ENCODE results near the gene TXNDC8. TPM values are rescaled to one million over a fixed set of nuclear protein-coding genes. Genes with fewer than 3 reads are reported as not detected.

TXNDC8 gene
- total RNA-seq, 6 donors from 2014 or later: not detected

GRCh38 chr9:110338143-110338542, 480 bp upstream of the TXNDC8 start:
- Histone ChIP-seq H3K27me3 (no peaks in the 10 kb centered on the region), H3K9me3 (no peaks in the 10 kb centered on the region), H3K27ac (no peak overlapping the region), H3K36me3 (no peaks in the 10 kb centered on the region), H3K4me3 (no peak overlapping the region), H3K4me1 (no peaks in the 10 kb centered on the region)
- TF ChIP-seq POLR2AphosphoS5 (IDR thresholded peaks at IDR 0.05) (no peak), POLR2A (IDR thresholded peaks at IDR 0.05) (no peak), EP300 (IDR thresholded peaks at IDR 0.05) (no peak), CTCF (IDR thresholded peaks at IDR 0.05) (no peak)
- WGBS, 2 donors: 83 to 90% methylated on average over 1 of the region's 1 CpG
- no peak for DNase-seq
- no peak for ATAC-seq (ENCODE audit: low FRiP score in 2 of 2)

- Histone ChIP-seq H3K27me3 (no peaks in the 10 kb centered on the region), H3K27ac (no peak overlapping the region), H3K4me3 (no peak overlapping the region), H3K4me1 (no peaks in the 10 kb centered on the region), H3K9me3 (no peaks in the 10 kb centered on the region), H3K36me3 (no peaks in the 10 kb centered on the region)
- 83 to 88% methylated on average over 1 of the region's 1 CpG for WGBS, 2 donors
- TF ChIP-seq CTCF (IDR thresholded peaks at IDR 0.05): no peak
- no peak for TF ChIP-seq POLR2AphosphoS5 (IDR thresholded peaks at IDR 0.05)
- no peak for TF ChIP-seq EP300 (IDR thresholded peaks at IDR 0.05)
- TF ChIP-seq POLR2A (IDR thresholded peaks at IDR 0.05): no peak
- DNase-seq (no peak), ATAC-seq (ENCODE audit: low FRiP score in 2 of 2) (no peak)
These were observed 1.3 kb downstream of the TXNDC8 start for GRCh38 chr9:110336363-110336762.

- H3K9me3 ChIP-seq: no peaks in the 10 kb centered on the region
- H3K4me1 ChIP-seq: peaks cover 0 to 3% (median 0%) of the 10 kb centered on the region in 4 donors
- no peak overlapping the region for H3K4me3 ChIP-seq
- no peak for ATAC-seq (ENCODE audit: low FRiP score in 2 of 2)
- H3K36me3 ChIP-seq: no peaks in the 10 kb centered on the region
- H3K27ac ChIP-seq: no peak overlapping the region
- TF ChIP-seq POLR2A (IDR thresholded peaks at IDR 0.05) (no peak), CTCF (IDR thresholded peaks at IDR 0.05) (no peak), POLR2AphosphoS5 (IDR thresholded peaks at IDR 0.05) (no peak), EP300 (IDR thresholded peaks at IDR 0.05) (no peak)
- DNase-seq: no peak
- H3K27me3 ChIP-seq: no peaks in the 10 kb centered on the region
These were observed 2.8 kb downstream of the TXNDC8 start for GRCh38 chr9:110334871-110335270.

- no peak for DNase-seq
- no peak for ATAC-seq (ENCODE audit: low FRiP score in 2 of 2)
- Histone ChIP-seq H3K27me3 (no peaks in the 10 kb centered on the region), H3K4me3 (no peak overlapping the region), H3K36me3 (no peaks in the 10 kb centered on the region), H3K9me3 (no peaks in the 10 kb centered on the region), H3K4me1 (peaks cover 0 to 8% (median 0%) of the 10 kb centered on the region in 4 donors), H3K27ac (no peak overlapping the region)
- 68 to 71% methylated on average over 4 of the region's 4 CpGs for WGBS, 2 donors
- TF ChIP-seq CTCF (IDR thresholded peaks at IDR 0.05) (no peak), EP300 (IDR thresholded peaks at IDR 0.05) (no peak), POLR2AphosphoS5 (IDR thresholded peaks at IDR 0.05) (no peak), POLR2A (IDR thresholded peaks at IDR 0.05) (no peak)
These were observed 3.5 kb downstream of the TXNDC8 start for GRCh38 chr9:110334183-110334582.

GRCh38 chr9:110332766-110333165, 4.9 kb downstream of the TXNDC8 start:
- TF ChIP-seq CTCF (IDR thresholded peaks at IDR 0.05) (no peak), POLR2AphosphoS5 (IDR thresholded peaks at IDR 0.05) (no peak), POLR2A (IDR thresholded peaks at IDR 0.05) (no peak), EP300 (IDR thresholded peaks at IDR 0.05) (no peak)
- 83 to 86% methylated on average over 3 of the region's 3 CpGs for WGBS, 2 donors
- Histone ChIP-seq H3K4me1 (peaks cover 0 to 8% (median 0%) of the 10 kb centered on the region in 4 donors), H3K36me3 (no peaks in the 10 kb centered on the region), H3K4me3 (no peak overlapping the region), H3K27ac (no peak overlapping the region), H3K9me3 (no peaks in the 10 kb centered on the region), H3K27me3 (no peaks in the 10 kb centered on the region)
- no peak for ATAC-seq (ENCODE audit: low FRiP score in 2 of 2)
- no peak for DNase-seq
